HepG2 (cell line): ENCODE measurements around the gene BCL6. TPM values are rescaled to one million over a fixed set of nuclear protein-coding genes. Genes with fewer than 3 reads are reported as not detected.

Experiments used
- BRF2 ChIP-seq: sonication (generic); formaldehyde crosslinking; IDR thresholded peaks from 2 replicates; pipeline ENCODE4 v1.8.1; 2022; ENCODE audit warnings: mild to moderate bottlenecking, missing genetic modification reagents
- DRAP1 ChIP-seq: IDR thresholded peaks from 2 replicates; pipeline ENCODE4 v1.6.1; 2016; ENCODE audit warnings: missing genetic modification reagents, missing compliant biosample characterization
- ERF ChIP-seq: IDR thresholded peaks from 2 replicates; pipeline ENCODE4 v1.6.1; 2018; ENCODE audit warnings: missing biosample characterization, missing genetic modification reagents
- FOXK2 ChIP-seq: fragments of 450-650 bp; IDR thresholded peaks from 2 replicates; pipeline ENCODE4 v1.6.1; 2016
- MIXL1 ChIP-seq: IDR thresholded peaks from 2 replicates; pipeline ENCODE4 v1.6.1; 2016
- NFIC ChIP-seq: IDR thresholded peaks from 2 replicates; pipeline ENCODE4 v1.6.1; 2012; ENCODE audit warnings: mild to moderate bottlenecking, low read length, inconsistent platforms
- SALL1 ChIP-seq: sonication (generic); formaldehyde crosslinking; IDR thresholded peaks from 2 replicates; pipeline ENCODE4 v1.8.0; 2022; ENCODE audit warnings: mild to moderate bottlenecking, missing genetic modification reagents
- SMAD3 ChIP-seq: sonication (generic); formaldehyde crosslinking; IDR thresholded peaks from 2 replicates; pipeline ENCODE4 v1.4.0; 2020; ENCODE audit warnings: missing genetic modification reagents
- TAF1 ChIP-seq: sonication (generic); formaldehyde crosslinking; IDR thresholded peaks from 2 replicates; pipeline ENCODE4 v1.4.0; 2020; ENCODE audit warnings: missing genetic modification reagents
- TEAD3 ChIP-seq: optimal IDR thresholded peaks from 2 replicates; pipeline ENCODE3; 2016; ENCODE audit warnings: borderline replicate concordance
- TFDP1 ChIP-seq: IDR thresholded peaks from 2 replicates; pipeline ENCODE4 v1.6.1; 2016; ENCODE audit warnings: missing compliant biosample characterization, missing genetic modification reagents, borderline replicate concordance
- TSC22D2 ChIP-seq: sonication (generic); formaldehyde crosslinking; IDR thresholded peaks from 2 replicates; pipeline ENCODE4 v1.5.1; 2020; ENCODE audit warnings: missing genetic modification reagents, mild to moderate bottlenecking, borderline replicate concordance
- ZNF136 ChIP-seq: sonication (generic); formaldehyde crosslinking; IDR thresholded peaks from 2 replicates; pipeline ENCODE4 v1.8.1; 2022; ENCODE audit warnings: low read depth, mild to moderate bottlenecking, moderate library complexity, missing genetic modification reagents
- ZNF225 ChIP-seq: sonication (generic); formaldehyde crosslinking; IDR thresholded peaks from 2 replicates; pipeline ENCODE4 v1.4.0; 2020; ENCODE audit warnings: mild to moderate bottlenecking, missing genetic modification reagents
- ZNF503 ChIP-seq: sonication (generic); formaldehyde crosslinking; IDR thresholded peaks from 2 replicates; pipeline ENCODE4 v1.4.0; 2020; ENCODE audit warnings: missing genetic modification reagents
- ZNF512 ChIP-seq: sonication (generic); formaldehyde crosslinking; IDR thresholded peaks from 2 replicates; pipeline ENCODE4 v1.4.0; 2020; ENCODE audit warnings: mild to moderate bottlenecking, missing genetic modification reagents
- ZNF740 ChIP-seq: sonication (generic); formaldehyde crosslinking; IDR thresholded peaks from 2 replicates; pipeline ENCODE4 v1.4.0; 2020; ENCODE audit warnings: missing genetic modification reagents
- ZSCAN22 ChIP-seq: sonication (generic); formaldehyde crosslinking; IDR thresholded peaks from 2 replicates; pipeline ENCODE4 v1.4.0; 2020; ENCODE audit warnings: mild to moderate bottlenecking, missing genetic modification reagents
- polyA plus RNA-seq, 8 experiments: library from polyadenylated mRNA; depleted of rRNA in 3 of 8; stranded (reverse) in 7 of 8; unstranded in 1 of 8; fragments of >200 nt; fragmentation: Illumina TruSeq in 4 of 8; extraction: Trizol in 4 of 8; gene quantifications; 2 replicates each; pipeline versions ENCODE4 v1.2.1 to v1.2.3, GENCODE V29; 2011 to 2016; ENCODE audit warnings: low read depth in 4 of 8, missing spikeins in 1 of 8, mixed read lengths in 1 of 8; ENCODE audit not compliant: insufficient read depth in 1 of 8
- total RNA-seq, 5 experiments: library from RNA; depleted of rRNA; stranded (reverse); fragments of >200 nt; fragmentation: Illumina TruSeq; extraction: Trizol; gene quantifications; 2 replicates each; pipeline ENCODE4 v1.2.3, GENCODE V29; 2016; ENCODE audit warnings: low read depth in 1 of 5

The BCL6 gene
- total and polyA plus RNA-seq, 2 of the 13 experiments (the other 11 are each of a cell fraction or from before 2014, with no cell fraction given): 21.2 to 53.7 TPM

- TF ChIP-seq ZNF740: no peak
- TF ChIP-seq TEAD3 (CRISPR knock-in tag): peak; percentile 66
- TF ChIP-seq NFIC: no peak; the same call in 1 of the 2 replicates
- peak; percentile 58; the same call in 1 of the 2 replicates for TF ChIP-seq FOXK2
- peak; percentile 73; the same call in 1 of the 2 replicates for TF ChIP-seq TAF1 (CRISPR knock-in tag)
- TF ChIP-seq ZSCAN22 (CRISPR knock-in tag): no peak
- 0 out of 2 replicates have a peak, but pooled peaks have one; percentile 53 for TF ChIP-seq ERF (CRISPR knock-in tag)
- TF ChIP-seq ZNF225: no peak; the same call in 1 of the 2 replicates
- TF ChIP-seq TFDP1 (CRISPR knock-in tag): no peak
- TF ChIP-seq SMAD3 (CRISPR knock-in tag): peak; percentile 22; the same call in 1 of the 2 replicates
- no peak for TF ChIP-seq ZNF512 (CRISPR knock-in tag)
- TF ChIP-seq BRF2: no peak
- TF ChIP-seq ZNF136: no peak
- TF ChIP-seq TSC22D2 (CRISPR knock-in tag): no peak
- peak; percentile 91 for TF ChIP-seq DRAP1
- 0 out of 2 replicates have a peak, but pooled peaks have one; percentile 26 for TF ChIP-seq MIXL1 (CRISPR knock-in tag)
- TF ChIP-seq SALL1 (CRISPR knock-in tag): peak; percentile 72
- no peak for TF ChIP-seq ZNF503 (CRISPR knock-in tag)
Observed at GRCh38 chr3:187750006-187750512, 4.8 kb upstream of the BCL6 start (continued).
